ENCODE data around the gene SYNE1. TPM values are rescaled to one million over a fixed set of nuclear protein-coding genes. Genes with fewer than 3 reads are reported as not detected.

Gene SYNE1
- total and polyA plus RNA-seq, 10 of the 15 experiments (the other 5 are each of a cell fraction or from before 2014, with no cell fraction given), result 2.3 to 28.7 (median 14.1) TPM

- WGBS (ENCODE audit: insufficient coverage, insufficient replicate concordance, low lambda C conversion rate, missing lambda C conversion rate), result 89% methylated on average over 7 of the region's 7 CpGs
- H3K27me3 ChIP-seq (replicated peaks in 1 of 2; ENCODE audit: control insufficient read depth in 2 of 2, insufficient read depth in 2 of 2, low read length in 1 of 2), result no peaks in the 10 kb centered on the region
- intact Hi-C loops (cut with micrococcal nuclease; ENCODE audit: unreplicated experiment), result no loop called here
- H3K79me2 ChIP-seq (ENCODE audit: control insufficient read depth, insufficient read depth, low read length), result no peaks in the 10 kb centered on the region
- no peak overlapping the region for H2AFZ ChIP-seq (ENCODE audit: control insufficient read depth, low read depth, low read length)
- in situ Hi-C loops (cut with MboI), result no loop called here
- no peaks in the 10 kb centered on the region for H3K9me3 ChIP-seq (replicated peaks; ENCODE audit: control insufficient read depth, insufficient read depth, low read length)
- CTCF ChIA-PET, result interaction anchor here (0.7 to 1.3 kb wide), 3 partner anchors 116 to 565 kb away, joined by 3 to 7 read pairs (median 4); no protein-coding TSS in a partner anchor
- peaks cover 1 to 2% of the 10 kb centered on the region in 2 experiments; a peak in 3 of 4 replicates for H3K36me3 ChIP-seq (ENCODE audit: control insufficient read depth in 2 of 2, insufficient read depth in 2 of 2, low read length in 1 of 2)
- no peak for TF ChIP-seq E2F8 (IDR thresholded peaks at IDR 0.05; ENCODE audit: low read depth, partially characterized antibody)
- TF ChIP-seq HCFC1 (IDR thresholded peaks at IDR 0.05; ENCODE audit: low read length), result no peak
- TF ChIP-seq IKZF1 (conservative IDR thresholded peaks at IDR 0.05), result no peak
- RAD21 ChIA-PET (ENCODE audit: unreplicated experiment), result interaction anchor here (0.6 to 1.7 kb wide), 2 partner anchors 110 to 551 kb away, joined by 3 to 4 read pairs; no protein-coding TSS in a partner anchor
- H3K27ac ChIP-seq (ENCODE audit: control insufficient read depth, insufficient read depth), result no peak overlapping the region
- no peak overlapping the region for H3K4me3 ChIP-seq
- H3K4me2 ChIP-seq (ENCODE audit: control insufficient read depth, insufficient read depth), result no peak overlapping the region
- BruUV-seq (replicated peaks), result no TSS peak
- ATAC-seq, result no peak
- no peaks in the 10 kb centered on the region for H3K4me1 ChIP-seq (ENCODE audit: control insufficient read depth, insufficient read depth, low read length)
- SMC1A ChIA-PET (ENCODE audit: uncharacterized antibody, unreplicated experiment), result interaction anchor here (0.6 to 2.0 kb wide), 4 partner anchors 21 to 419 kb away, joined by 3 to 6 read pairs (median 4); no protein-coding TSS in a partner anchor
- no peaks in the 10 kb centered on the region for H4K20me1 ChIP-seq (ENCODE audit: control insufficient read depth, insufficient read depth)
- POLR2A ChIA-PET, result interaction anchor here (0.6 kb wide), 1 partner anchor 140 kb away, joined by 4 read pairs; no protein-coding TSS in a partner anchor
- no peak for DNase-seq (ENCODE audit: low read depth, low spot score)
- FAIRE-seq, result no peak
- no peak overlapping the region for H3K9ac ChIP-seq (ENCODE audit: control insufficient read depth, insufficient read depth, low read length)
Observed at GRCh38 chr6:152241013-152241766, 396.0 kb downstream of the SYNE1 start.
